ENCODE results near the gene MS4A1.

DNA sequence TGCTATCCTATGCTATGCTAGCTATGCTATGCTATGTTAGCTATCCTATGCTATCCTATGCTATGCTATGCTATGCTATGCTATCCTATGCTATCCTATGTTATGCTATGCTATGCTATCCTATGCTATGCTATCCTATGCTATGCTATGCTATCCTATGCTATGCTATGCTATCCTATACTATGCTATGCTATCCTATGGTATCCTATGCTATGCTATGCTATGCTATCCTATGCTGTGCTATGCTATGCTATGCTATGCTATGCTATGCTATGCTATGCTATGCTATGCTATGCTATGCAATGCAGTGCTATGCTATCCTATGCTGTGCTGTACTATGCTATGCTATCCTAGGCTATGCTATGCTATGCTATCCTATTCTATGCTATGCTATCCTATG lies 8.6 kb upstream of the MS4A1 start:
- TF ChIP-seq EZH2 (IDR thresholded peaks at IDR 0.05; ENCODE audit: low read depth, unreplicated experiment) (no peak), JUNB (IDR thresholded peaks at IDR 0.05; ENCODE audit: unreplicated experiment) (no peak), POLR2AphosphoS5 (IDR thresholded peaks at IDR 0.05; ENCODE audit: low read depth) (no peak), ZNF114 (CRISPR knock-in tag; IDR thresholded peaks at IDR 0.05) (no peak), ZNF331 (CRISPR knock-in tag; IDR thresholded peaks at IDR 0.05; ENCODE audit: low read depth) (no peak), EZH2phosphoT487 (IDR thresholded peaks at IDR 0.05; ENCODE audit: unreplicated experiment) (no peak), CREB1 (CRISPR knock-in tag; IDR thresholded peaks at IDR 0.05; ENCODE audit: low read depth) (no peak)
- TF ChIP-seq, protein P1, sequence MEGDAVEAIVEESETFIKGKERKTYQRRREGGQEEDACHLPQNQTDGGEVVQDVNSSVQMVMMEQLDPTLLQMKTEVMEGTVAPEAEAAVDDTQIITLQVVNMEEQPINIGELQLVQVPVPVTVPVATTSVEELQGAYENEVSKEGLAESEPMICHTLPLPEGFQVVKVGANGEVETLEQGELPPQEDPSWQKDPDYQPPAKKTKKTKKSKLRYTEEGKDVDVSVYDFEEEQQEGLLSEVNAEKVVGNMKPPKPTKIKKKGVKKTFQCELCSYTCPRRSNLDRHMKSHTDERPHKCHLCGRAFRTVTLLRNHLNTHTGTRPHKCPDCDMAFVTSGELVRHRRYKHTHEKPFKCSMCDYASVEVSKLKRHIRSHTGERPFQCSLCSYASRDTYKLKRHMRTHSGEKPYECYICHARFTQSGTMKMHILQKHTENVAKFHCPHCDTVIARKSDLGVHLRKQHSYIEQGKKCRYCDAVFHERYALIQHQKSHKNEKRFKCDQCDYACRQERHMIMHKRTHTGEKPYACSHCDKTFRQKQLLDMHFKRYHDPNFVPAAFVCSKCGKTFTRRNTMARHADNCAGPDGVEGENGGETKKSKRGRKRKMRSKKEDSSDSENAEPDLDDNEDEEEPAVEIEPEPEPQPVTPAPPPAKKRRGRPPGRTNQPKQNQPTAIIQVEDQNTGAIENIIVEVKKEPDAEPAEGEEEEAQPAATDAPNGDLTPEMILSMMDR (conservative IDR thresholded peaks at IDR 0.05; ENCODE audit: low read depth in 2 of 2) = no peak
- TF ChIP-seq, protein P2, sequence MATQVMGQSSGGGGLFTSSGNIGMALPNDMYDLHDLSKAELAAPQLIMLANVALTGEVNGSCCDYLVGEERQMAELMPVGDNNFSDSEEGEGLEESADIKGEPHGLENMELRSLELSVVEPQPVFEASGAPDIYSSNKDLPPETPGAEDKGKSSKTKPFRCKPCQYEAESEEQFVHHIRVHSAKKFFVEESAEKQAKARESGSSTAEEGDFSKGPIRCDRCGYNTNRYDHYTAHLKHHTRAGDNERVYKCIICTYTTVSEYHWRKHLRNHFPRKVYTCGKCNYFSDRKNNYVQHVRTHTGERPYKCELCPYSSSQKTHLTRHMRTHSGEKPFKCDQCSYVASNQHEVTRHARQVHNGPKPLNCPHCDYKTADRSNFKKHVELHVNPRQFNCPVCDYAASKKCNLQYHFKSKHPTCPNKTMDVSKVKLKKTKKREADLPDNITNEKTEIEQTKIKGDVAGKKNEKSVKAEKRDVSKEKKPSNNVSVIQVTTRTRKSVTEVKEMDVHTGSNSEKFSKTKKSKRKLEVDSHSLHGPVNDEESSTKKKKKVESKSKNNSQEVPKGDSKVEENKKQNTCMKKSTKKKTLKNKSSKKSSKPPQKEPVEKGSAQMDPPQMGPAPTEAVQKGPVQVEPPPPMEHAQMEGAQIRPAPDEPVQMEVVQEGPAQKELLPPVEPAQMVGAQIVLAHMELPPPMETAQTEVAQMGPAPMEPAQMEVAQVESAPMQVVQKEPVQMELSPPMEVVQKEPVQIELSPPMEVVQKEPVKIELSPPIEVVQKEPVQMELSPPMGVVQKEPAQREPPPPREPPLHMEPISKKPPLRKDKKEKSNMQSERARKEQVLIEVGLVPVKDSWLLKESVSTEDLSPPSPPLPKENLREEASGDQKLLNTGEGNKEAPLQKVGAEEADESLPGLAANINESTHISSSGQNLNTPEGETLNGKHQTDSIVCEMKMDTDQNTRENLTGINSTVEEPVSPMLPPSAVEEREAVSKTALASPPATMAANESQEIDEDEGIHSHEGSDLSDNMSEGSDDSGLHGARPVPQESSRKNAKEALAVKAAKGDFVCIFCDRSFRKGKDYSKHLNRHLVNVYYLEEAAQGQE (IDR thresholded peaks at IDR 0.05; ENCODE audit: unreplicated experiment) = no peak
- TF ChIP-seq, protein P3, sequence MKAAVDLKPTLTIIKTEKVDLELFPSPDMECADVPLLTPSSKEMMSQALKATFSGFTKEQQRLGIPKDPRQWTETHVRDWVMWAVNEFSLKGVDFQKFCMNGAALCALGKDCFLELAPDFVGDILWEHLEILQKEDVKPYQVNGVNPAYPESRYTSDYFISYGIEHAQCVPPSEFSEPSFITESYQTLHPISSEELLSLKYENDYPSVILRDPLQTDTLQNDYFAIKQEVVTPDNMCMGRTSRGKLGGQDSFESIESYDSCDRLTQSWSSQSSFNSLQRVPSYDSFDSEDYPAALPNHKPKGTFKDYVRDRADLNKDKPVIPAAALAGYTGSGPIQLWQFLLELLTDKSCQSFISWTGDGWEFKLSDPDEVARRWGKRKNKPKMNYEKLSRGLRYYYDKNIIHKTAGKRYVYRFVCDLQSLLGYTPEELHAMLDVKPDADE (IDR thresholded peaks at IDR 0.05) = no peak
- TF ChIP-seq, protein P4, sequence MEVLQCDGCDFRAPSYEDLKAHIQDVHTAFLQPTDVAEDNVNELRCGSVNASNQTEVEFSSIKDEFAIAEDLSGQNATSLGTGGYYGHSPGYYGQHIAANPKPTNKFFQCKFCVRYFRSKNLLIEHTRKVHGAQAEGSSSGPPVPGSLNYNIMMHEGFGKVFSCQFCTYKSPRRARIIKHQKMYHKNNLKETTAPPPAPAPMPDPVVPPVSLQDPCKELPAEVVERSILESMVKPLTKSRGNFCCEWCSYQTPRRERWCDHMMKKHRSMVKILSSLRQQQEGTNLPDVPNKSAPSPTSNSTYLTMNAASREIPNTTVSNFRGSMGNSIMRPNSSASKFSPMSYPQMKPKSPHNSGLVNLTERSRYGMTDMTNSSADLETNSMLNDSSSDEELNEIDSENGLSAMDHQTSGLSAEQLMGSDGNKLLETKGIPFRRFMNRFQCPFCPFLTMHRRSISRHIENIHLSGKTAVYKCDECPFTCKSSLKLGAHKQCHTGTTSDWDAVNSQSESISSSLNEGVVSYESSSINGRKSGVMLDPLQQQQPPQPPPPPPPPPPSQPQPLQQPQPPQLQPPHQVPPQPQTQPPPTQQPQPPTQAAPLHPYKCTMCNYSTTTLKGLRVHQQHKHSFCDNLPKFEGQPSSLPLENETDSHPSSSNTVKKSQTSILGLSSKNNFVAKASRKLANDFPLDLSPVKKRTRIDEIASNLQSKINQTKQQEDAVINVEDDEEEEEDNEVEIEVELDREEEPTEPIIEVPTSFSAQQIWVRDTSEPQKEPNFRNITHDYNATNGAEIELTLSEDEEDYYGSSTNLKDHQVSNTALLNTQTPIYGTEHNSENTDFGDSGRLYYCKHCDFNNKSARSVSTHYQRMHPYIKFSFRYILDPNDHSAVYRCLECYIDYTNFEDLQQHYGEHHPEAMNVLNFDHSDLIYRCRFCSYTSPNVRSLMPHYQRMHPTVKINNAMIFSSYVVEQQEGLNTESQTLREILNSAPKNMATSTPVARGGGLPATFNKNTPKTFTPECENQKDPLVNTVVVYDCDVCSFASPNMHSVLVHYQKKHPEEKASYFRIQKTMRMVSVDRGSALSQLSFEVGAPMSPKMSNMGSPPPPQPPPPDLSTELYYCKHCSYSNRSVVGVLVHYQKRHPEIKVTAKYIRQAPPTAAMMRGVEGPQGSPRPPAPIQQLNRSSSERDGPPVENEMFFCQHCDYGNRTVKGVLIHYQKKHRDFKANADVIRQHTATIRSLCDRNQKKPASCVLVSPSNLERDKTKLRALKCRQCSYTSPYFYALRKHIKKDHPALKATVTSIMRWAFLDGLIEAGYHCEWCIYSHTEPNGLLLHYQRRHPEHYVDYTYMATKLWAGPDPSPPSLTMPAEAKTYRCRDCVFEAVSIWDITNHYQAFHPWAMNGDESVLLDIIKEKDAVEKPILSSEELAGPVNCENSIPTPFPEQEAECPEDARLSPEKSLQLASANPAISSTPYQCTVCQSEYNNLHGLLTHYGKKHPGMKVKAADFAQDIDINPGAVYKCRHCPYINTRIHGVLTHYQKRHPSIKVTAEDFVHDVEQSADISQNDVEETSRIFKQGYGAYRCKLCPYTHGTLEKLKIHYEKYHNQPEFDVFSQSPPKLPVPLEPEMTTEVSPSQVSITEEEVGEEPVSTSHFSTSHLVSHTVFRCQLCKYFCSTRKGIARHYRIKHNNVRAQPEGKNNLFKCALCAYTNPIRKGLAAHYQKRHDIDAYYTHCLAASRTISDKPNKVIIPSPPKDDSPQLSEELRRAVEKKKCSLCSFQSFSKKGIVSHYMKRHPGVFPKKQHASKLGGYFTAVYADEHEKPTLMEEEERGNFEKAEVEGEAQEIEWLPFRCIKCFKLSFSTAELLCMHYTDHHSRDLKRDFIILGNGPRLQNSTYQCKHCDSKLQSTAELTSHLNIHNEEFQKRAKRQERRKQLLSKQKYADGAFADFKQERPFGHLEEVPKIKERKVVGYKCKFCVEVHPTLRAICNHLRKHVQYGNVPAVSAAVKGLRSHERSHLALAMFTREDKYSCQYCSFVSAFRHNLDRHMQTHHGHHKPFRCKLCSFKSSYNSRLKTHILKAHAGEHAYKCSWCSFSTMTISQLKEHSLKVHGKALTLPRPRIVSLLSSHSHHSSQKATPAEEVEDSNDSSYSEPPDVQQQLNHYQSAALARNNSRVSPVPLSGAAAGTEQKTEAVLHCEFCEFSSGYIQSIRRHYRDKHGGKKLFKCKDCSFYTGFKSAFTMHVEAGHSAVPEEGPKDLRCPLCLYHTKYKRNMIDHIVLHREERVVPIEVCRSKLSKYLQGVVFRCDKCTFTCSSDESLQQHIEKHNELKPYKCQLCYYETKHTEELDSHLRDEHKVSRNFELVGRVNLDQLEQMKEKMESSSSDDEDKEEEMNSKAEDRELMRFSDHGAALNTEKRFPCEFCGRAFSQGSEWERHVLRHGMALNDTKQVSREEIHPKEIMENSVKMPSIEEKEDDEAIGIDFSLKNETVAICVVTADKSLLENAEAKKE (CRISPR knock-in tag; IDR thresholded peaks at IDR 0.05) = no peak

Data from GM23338 (cell line).